H1 (cell line): ENCODE results near the gene ARHGAP18. TPM values are rescaled to one million over a fixed set of nuclear protein-coding genes. Genes with fewer than 3 reads are reported as not detected.

ENCODE experiments used
- BRCA1 ChIP-seq: IDR thresholded peaks from 2 replicates; pipeline ENCODE4 v1.6.1; 2012; ENCODE audit warnings: low read depth, low read length, improper control_type of control experiment
- SP4 ChIP-seq: IDR thresholded peaks from 2 replicates; pipeline ENCODE4 v1.6.1; 2012; ENCODE audit warnings: low read length, inconsistent platforms
- polyA plus RNA-seq, 7 experiments: library from polyadenylated mRNA; depleted of rRNA in 3 of 7; stranded (reverse) in 5 of 7; unstranded in 2 of 7; fragments of >200 nt in 5 of 7; fragments of 200-250 nt in 2 of 7; gene quantifications; 1 replicate in 5 of 7; 2 replicates in 1 of 7; 4 replicates in 1 of 7; pipeline versions ENCODE4 v1.2.1 to v1.2.3, GENCODE V29; 2011 to 2013; ENCODE audit warnings: missing spikeins in 2 of 7, mixed read lengths in 2 of 7
- total RNA-seq: library from RNA; stranded (reverse); fragmentation: NEBNext Ultra II Directional; extraction: Animal tissue kit (Norgen Biotek cat#: 25700); gene quantifications from 2 replicates; pipeline ENCODE4 v1.2.1, GENCODE V29; 2021

ARHGAP18 gene
- total and polyA plus RNA-seq, 2 of the 8 experiments (the other 6 are each of a cell fraction or from before 2014, with no cell fraction given), result 0.83 to 4.5 TPM

- TF ChIP-seq SP4, result no peak
- TF ChIP-seq BRCA1, result no peak
- TF ChIP-seq, all 59 proteins: peak for 0
Measured at GRCh38 chr6:129653229-129653628, 56.7 kb downstream of the ARHGAP18 start (continued).
